Right lobe of liver (tissue), 4 donors: ENCODE data around the gene ZCCHC8.

Source experiments
- POLR2A ChIP-seq: fragments of 450-650 bp; IDR thresholded peaks from one replicate; pipeline ENCODE4 v1.6.1; 2017; ENCODE audit warnings: antibody characterized with exemption, mild to moderate bottlenecking
- TF ChIP-seq, protein P1 (sequence below), 4 donors: fragments of 200-600 bp in 3 of 4; fragments of 450-650 bp in 1 of 4; IDR thresholded peaks; one replicate each; pipeline versions ENCODE4 v1.5.1 to v1.8.0; 2016 to 2022; ENCODE audit warnings: antibody characterized with exemption in 4 of 4, mild to moderate bottlenecking in 2 of 4
- donor health status: DM: no; HTN: no; CAD: no.
- donor health status: DM: no; HTN: no; CAD: no.
- donor health status: DM: no; HTN: yes; CAD: no.

GRCh38 chr12:122516544-122517361 lies 16.0 kb upstream of the ZCCHC8 start:
- TF ChIP-seq POLR2A: no peak
- TF ChIP-seq, protein P1, sequence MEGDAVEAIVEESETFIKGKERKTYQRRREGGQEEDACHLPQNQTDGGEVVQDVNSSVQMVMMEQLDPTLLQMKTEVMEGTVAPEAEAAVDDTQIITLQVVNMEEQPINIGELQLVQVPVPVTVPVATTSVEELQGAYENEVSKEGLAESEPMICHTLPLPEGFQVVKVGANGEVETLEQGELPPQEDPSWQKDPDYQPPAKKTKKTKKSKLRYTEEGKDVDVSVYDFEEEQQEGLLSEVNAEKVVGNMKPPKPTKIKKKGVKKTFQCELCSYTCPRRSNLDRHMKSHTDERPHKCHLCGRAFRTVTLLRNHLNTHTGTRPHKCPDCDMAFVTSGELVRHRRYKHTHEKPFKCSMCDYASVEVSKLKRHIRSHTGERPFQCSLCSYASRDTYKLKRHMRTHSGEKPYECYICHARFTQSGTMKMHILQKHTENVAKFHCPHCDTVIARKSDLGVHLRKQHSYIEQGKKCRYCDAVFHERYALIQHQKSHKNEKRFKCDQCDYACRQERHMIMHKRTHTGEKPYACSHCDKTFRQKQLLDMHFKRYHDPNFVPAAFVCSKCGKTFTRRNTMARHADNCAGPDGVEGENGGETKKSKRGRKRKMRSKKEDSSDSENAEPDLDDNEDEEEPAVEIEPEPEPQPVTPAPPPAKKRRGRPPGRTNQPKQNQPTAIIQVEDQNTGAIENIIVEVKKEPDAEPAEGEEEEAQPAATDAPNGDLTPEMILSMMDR (IDR thresholded peaks at IDR 0.05): no peak
